NCI-H1436 treated with DMSO at 0.1 percent for 48 hours (cell line): Measurements from ENCODE around the gene COX6B2.

Source experiments
- DNase-seq: peaks from one replicate; lab custom pipeline; 2025; lab: John Stamatoyannopoulos, UW

Gene COX6B2

GRCh38 chr19:55383279-55384130 lies 29.0 kb upstream of the COX6B2 start:
- no peak for DNase-seq

DNA sequence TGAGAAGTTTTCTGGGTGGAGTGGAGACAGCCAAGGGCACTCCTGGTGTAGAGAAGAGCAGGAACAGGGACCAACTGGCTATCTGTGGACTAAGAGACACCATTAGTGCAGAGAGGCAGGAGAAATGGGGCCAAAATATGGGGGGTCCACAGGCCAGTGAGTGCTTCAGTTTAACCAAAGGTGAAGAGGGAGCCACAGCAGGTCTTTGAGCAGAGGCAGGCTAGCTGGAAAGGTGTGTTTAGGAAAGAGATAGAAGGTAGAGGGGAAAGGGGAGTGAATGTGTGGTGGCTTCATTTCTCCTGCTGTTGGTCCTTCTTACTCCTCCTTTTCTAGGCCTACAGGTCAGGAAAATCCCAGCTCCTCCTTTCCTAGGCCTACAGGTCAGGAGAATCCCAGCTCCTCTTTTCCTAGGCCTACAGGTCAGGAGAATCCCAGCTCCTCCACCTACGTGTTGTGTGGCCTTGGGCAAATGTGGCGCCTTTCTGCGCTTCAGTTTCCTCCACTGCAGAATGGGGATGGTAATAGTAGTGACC lies 28.1 kb upstream of the COX6B2 start:
- no peak for DNase-seq

GRCh38 chr19:55382013-55382412 lies 27.5 kb upstream of the COX6B2 start:
- DNase-seq: no peak

DNA sequence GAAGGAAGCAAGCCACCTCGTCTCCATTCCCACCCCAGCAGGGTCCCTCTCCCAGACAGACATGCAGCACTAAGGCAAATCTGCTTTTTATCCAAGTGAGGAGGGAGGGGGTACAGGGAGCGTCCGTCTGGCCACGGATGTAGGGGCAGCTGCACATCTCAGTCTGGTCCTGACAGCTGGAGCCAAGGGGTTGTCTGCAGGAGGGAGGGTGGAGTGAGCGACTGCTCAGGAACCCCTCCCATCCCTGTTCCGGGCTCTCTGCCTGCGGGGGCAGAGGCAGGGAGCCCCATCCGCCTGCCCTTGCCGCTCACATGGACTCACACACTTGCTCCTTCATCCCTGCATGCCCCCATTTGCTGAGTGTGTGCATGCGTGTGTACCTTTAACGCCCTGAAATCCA lies 24.7 kb upstream of the COX6B2 start:
- DNase-seq: no peak

DNA sequence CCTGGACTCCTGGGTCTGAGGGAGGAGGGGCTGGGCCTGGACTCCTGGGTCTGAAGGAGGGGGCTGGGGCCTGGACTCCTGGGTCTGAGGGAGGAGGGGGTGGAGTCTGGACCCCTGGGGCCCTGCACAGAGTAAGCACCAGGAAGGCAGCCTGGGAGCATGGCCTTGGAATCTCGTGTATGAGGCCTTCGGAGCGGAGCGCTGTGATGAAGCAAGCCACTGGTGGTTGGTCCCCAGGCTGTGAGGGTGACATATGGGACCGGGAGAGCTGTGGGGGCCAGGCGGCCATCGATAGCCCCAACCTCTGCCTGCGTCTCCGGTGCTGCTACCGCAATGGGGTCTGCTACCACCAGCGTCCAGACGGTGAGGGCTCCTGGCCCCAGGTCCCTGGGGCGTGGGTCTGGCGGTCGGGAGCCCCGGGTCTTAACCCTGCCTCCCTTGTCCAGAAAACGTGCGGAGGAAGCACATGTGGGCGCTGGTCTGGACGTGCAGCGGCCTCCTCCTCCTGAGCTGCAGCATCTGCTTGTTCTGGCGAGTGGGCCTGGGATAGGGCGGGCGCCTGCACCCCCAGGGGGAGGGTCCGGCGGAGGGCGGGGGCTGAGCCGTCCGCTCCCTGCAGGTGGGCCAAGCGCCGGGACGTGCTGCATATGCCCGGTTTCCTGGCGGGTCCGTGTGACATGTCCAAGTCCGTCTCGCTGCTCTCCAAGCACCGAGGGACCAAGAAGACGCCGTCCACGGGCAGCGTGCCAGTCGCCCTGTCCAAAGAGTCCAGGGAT lies 23.0 kb upstream of the COX6B2 start:
- no peak for DNase-seq

DNA sequence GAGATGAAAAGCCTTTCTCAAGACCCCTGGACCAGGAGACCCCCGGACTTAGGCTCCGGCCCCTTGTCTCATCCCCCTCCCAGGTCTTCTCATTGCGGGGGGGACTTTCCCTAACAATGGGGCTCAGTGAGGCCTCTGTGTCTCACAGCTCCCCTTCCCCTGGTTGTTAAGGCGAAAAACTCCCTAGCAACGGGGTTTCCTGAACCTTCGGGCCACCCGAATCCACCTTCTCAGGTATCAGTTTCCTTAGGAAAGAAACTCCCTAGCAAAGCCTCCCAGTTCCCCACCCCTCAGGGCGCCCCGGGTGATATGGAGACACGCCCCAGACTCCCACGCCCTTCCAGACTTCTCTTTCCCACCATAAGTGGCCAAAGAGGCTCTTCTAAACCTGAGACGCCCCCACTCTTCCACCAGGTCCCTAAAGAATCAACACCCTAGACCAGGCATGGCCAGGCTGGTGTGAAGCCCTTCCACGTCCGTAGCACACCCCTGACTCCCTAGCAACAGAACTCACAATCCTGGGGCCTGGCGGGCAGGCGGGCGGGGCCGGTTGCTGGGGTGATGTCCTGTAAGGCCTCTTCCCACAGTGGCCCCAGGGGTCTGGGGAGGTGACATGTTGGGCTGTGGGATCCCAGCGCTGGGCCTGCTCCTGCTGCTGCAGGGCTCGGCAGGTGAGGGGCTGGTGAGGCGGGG lies 21.9 kb upstream of the COX6B2 start, which contains the start of gene TMEM190:
TMEM190 (plus strand) TSS at position 586 of the 693 bp plus-strand sequence; CDS start at position 614, 28 bp downstream.
- DNase-seq: no peak

DNA sequence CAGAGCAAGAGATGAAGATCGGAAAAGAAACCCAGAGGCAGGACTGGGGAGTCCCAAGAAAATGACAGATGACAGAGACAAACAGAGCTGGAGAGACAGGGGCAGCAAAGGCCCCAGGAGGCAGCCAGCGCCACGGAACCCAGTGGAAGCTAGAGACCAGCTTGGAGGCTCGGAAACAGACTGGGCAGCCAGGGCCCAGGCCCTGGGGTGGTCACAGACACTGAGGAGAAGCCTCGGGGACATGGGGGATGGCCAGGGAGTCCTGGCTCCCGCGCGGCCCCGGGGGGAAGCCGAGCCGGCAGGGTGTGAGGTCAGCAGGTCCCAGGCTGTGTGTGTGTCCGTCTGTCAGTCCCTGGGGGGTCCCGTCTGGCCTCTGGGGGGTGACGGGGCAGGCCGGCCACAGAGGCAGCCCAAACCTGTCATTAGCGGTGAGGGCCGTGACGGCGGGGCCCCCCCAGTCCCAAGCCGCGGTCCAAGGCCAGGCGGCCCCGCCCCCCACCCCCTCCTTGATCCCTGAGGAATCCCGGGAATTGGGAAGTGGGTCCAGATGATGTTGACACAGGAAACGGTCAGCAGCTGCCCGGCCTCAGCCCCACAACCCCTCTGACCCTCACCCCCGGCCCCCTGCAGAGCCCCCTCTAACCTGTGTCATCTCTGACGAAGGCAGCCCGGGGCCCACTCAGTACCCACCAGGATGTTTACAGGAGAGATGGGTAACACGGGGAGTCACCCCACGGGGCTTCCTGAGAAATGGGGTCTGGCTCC lies 19.7 kb upstream of the COX6B2 start:
- no peak for DNase-seq

DNA sequence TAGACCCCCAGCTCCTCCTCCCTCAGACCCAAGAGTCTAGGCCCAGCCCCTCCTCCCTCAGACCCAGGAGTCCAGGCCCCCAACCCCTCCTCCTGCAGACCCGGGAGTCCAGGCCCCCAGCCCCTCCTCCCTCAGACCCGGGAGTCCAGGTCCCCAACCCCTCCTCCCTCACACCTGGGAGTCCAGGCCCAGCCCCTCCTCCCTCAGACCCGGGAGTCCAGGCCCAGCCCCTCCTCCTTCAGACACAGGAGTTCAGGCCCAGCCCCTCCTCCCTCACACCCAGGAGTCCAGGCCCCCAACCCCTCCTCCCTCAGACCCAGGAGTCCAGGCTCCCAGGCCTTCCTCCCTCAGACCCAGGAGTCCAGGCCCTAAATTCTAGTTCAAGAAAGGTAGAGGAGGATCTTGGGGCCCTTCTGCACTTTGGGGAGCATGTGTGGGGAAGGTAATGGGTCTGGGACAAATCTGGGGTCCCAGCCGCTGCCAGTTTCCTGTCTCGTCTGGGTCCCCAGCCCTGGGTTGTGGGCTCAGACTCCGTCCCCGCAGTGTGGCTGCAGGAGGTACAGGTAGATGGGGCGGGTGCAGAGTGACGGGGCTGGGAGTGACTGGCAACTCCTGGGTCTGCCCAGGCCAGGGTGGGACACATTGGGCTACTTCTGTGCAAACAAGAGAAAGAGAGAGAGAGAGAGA lies 18.9 kb upstream of the COX6B2 start:
- no peak for DNase-seq

GRCh38 chr19:55372316-55373081 lies 18.0 kb upstream of the COX6B2 start:
- DNase-seq: no peak

GRCh38 chr19:55370305-55370988 lies 15.9 kb upstream of the COX6B2 start, which contains the start of gene IL11:
Gene IL11 (minus strand): TSS chr19:55370463. CDS start chr19:55370310, 153 bp downstream.
- DNase-seq: no peak

- DNase-seq: no peak
Observed at GRCh38 chr19:55369653-55370304, 15.3 kb upstream of the COX6B2 start.

- no peak for DNase-seq
Observed at GRCh38 chr19:55368701-55369563, 14.4 kb upstream of the COX6B2 start.

DNA sequence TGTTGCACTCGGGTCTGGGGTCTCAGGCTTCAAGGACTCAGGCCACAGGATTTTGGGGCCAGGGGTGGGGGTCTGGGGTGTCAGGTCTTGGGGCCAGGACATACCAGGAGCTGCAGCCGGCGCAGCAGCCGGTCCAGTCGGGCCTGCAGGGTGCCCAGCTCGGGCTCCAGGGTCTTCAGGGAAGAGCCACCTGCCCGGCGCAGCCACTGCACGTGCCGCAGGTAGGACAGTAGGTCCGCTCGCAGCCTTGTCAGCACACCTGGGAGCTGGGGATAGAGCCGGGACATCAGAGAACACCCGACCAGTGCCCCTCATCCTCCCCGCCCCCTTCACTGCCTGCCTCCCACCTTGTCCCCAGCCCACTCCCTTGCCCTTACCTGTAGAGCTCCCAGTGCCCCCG lies 13.6 kb upstream of the COX6B2 start:
- no peak for DNase-seq

GRCh38 chr19:55366790-55367189 lies 12.3 kb upstream of the COX6B2 start:
- no peak for DNase-seq

- no peak for DNase-seq
Observed at GRCh38 chr19:55365964-55366363, 11.4 kb upstream of the COX6B2 start.

- DNase-seq: no peak
Observed at GRCh38 chr19:55365245-55365644, 10.7 kb upstream of the COX6B2 start.

GRCh38 chr19:55362990-55363716 lies 8.6 kb upstream of the COX6B2 start, which contains the start of gene GARIN5B:
Gene GARIN5B (minus strand): TSS chr19:55363260. CDS start chr19:55363066, 194 bp downstream.
- DNase-seq: no peak
